Fibroblast of gingiva (primary cell): Measurements from ENCODE around the gene LIPC.

Experiments used
- DNase-seq: peaks from one replicate; pipeline ENCODE4 v3.0.0-alpha.2; 2011; ENCODE audit warnings: low read depth

Gene LIPC

GRCh38 chr15:58518626-58519025 is 86.8 kb downstream of the LIPC start:
- DNase-seq, result no peak

GRCh38 chr15:58519516-58519915 is 87.7 kb downstream of the LIPC start:
- DNase-seq, result no peak

GRCh38 chr15:58520464-58520863 is 88.7 kb downstream of the LIPC start:
- no peak for DNase-seq

GRCh38 chr15:58520936-58521292 is 89.1 kb downstream of the LIPC start:
- no peak for DNase-seq

GRCh38 chr15:58521293-58521991 is 89.7 kb downstream of the LIPC start:
- DNase-seq, result no peak

GRCh38 chr15:58522391-58522790 is 90.6 kb downstream of the LIPC start:
- DNase-seq, result no peak

GRCh38 chr15:58522865-58523264 is 91.1 kb downstream of the LIPC start:
- DNase-seq, result no peak

GRCh38 chr15:58523634-58524033 is 91.8 kb downstream of the LIPC start:
- no peak for DNase-seq

GRCh38 chr15:58524247-58524646 is 92.5 kb downstream of the LIPC start:
- no peak for DNase-seq

- DNase-seq, result no peak
These were observed 94.2 kb downstream of the LIPC start for GRCh38 chr15:58525991-58526421.

GRCh38 chr15:58526647-58527192 is 94.9 kb downstream of the LIPC start:
- no peak for DNase-seq

GRCh38 chr15:58527573-58528187 is 95.9 kb downstream of the LIPC start:
- no peak for DNase-seq

GRCh38 chr15:58528188-58528870 is 96.5 kb downstream of the LIPC start:
- DNase-seq, result peak; percentile 72

GRCh38 chr15:58529041-58529440 is 97.2 kb downstream of the LIPC start:
- DNase-seq, result no peak

- no peak for DNase-seq
These were observed 98.3 kb downstream of the LIPC start for GRCh38 chr15:58530056-58530590.

- DNase-seq, result peak; percentile 68
These were observed 100.3 kb downstream of the LIPC start for GRCh38 chr15:58532126-58532525.

GRCh38 chr15:58534556-58534955 is 102.8 kb downstream of the LIPC start:
- DNase-seq, result no peak

- DNase-seq, result no peak
These were observed 103.5 kb downstream of the LIPC start for GRCh38 chr15:58535337-58535736.

GRCh38 chr15:58535894-58536293 is 104.1 kb downstream of the LIPC start:
- no peak for DNase-seq

GRCh38 chr15:58536414-58536813 is 104.6 kb downstream of the LIPC start:
- no peak for DNase-seq

- DNase-seq, result no peak
These were observed 105.2 kb downstream of the LIPC start for GRCh38 chr15:58537033-58537432.

- no peak for DNase-seq
These were observed 106.5 kb downstream of the LIPC start for GRCh38 chr15:58538225-58538727.

GRCh38 chr15:58538901-58539300 is 107.1 kb downstream of the LIPC start:
- DNase-seq, result no peak
